GM18517 (cell line): ENCODE measurements around the gene NBEAL2.
"Not testable (repeated sequence)": the region's sequence is repeated elsewhere in the genome, so short reads cannot be mapped to it uniquely, and the experiment has no call there.

Experiments
- ATAC-seq: cut with Tn5 transposase; IDR thresholded peaks from one replicate; pipeline ENCODE4 v1.9.1; 2021; ENCODE audit warnings: mild to moderate bottlenecking, moderate library complexity; ENCODE audit not compliant: unreplicated experiment

NBEAL2 gene

GRCh38 chr3:47009225-47010110 is 30.0 kb downstream of the NBEAL2 start:
- peak; percentile 81 for ATAC-seq

GRCh38 chr3:47010111-47010712 is 30.7 kb downstream of the NBEAL2 start:
- ATAC-seq, result no peak

- no peak for ATAC-seq
Measured at GRCh38 chr3:47010910-47011309, 31.4 kb downstream of the NBEAL2 start.

GRCh38 chr3:47011371-47011770 is 31.9 kb downstream of the NBEAL2 start:
- no peak for ATAC-seq

GRCh38 chr3:47012342-47013230 is 33.1 kb downstream of the NBEAL2 start:
- ATAC-seq, result no peak

- no peak for ATAC-seq
Measured at GRCh38 chr3:47013231-47013630, 33.8 kb downstream of the NBEAL2 start.

- ATAC-seq, result no peak
Measured at GRCh38 chr3:47014036-47014435, 34.6 kb downstream of the NBEAL2 start.

- ATAC-seq, result no peak
Measured at GRCh38 chr3:47015151-47015550, 35.7 kb downstream of the NBEAL2 start.

- no peak for ATAC-seq
Measured at GRCh38 chr3:47016086-47016933, 36.8 kb downstream of the NBEAL2 start.

GRCh38 chr3:47016934-47017435 is 37.5 kb downstream of the NBEAL2 start:
- no peak for ATAC-seq

GRCh38 chr3:47017504-47018268 is 38.2 kb downstream of the NBEAL2 start:
- ATAC-seq, result no peak

- no peak for ATAC-seq
Measured at GRCh38 chr3:47018269-47018611, 38.8 kb downstream of the NBEAL2 start.

- no peak for ATAC-seq
Measured at GRCh38 chr3:47019201-47019600, 39.7 kb downstream of the NBEAL2 start.

GRCh38 chr3:47020311-47020710 is 40.8 kb downstream of the NBEAL2 start:
- ATAC-seq, result no peak

- ATAC-seq, result no peak
Measured at GRCh38 chr3:47022641-47023071, 43.2 kb downstream of the NBEAL2 start.

- no peak for ATAC-seq
Measured at GRCh38 chr3:47024932-47025331, 45.5 kb downstream of the NBEAL2 start.

- not testable (repeated sequence) for ATAC-seq
Measured at GRCh38 chr3:47026432-47026831, 47.0 kb downstream of the NBEAL2 start.

- ATAC-seq, result no peak
Measured at GRCh38 chr3:47028146-47028545, 48.7 kb downstream of the NBEAL2 start.

GRCh38 chr3:47028667-47029066 is 49.2 kb downstream of the NBEAL2 start:
- no peak for ATAC-seq

GRCh38 chr3:47031041-47031440 is 51.6 kb downstream of the NBEAL2 start:
- not testable (repeated sequence) for ATAC-seq
